ENCODE data around the gene STRADA.

GRCh38 chr17:63700528-63701455 lies 40.8 kb downstream of the STRADA start:
- TF ChIP-seq GATA2 (IDR thresholded peaks at IDR 0.05; ENCODE audit: low read depth, low read length) (no peak), GATA3 (IDR thresholded peaks at IDR 0.05; ENCODE audit: low read depth, low read length) (no peak)

All from SH-SY5Y (cell line).